Measurements from ENCODE around the gene HCN2. TPM values are rescaled to one million over a fixed set of nuclear protein-coding genes. Genes with fewer than 3 reads are reported as not detected.

The HCN2 gene
- total RNA-seq, 1 donor from 2014 or later: 8.0 TPM

DNA sequence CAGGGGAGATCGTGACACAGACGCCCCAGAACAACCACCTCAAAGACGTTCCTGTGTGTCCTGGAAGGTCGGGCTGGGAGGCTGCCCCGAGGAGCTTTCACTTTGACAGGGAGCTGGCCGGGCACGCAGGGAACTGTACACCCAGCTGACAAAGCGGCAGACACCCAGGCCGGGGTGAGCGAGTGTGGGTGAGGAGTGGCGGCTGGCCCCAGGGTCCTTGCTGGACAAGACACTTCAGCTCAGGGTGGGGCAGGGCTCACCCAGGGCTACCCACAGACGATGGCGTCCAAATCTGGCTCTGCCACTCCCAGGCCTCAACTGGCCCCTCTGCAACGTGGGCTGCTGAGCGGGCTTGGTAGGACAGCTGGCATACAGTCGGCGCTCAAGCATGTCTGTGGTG is 52.0 kb downstream of the HCN2 start:
- no peak for DNase-seq

DNA sequence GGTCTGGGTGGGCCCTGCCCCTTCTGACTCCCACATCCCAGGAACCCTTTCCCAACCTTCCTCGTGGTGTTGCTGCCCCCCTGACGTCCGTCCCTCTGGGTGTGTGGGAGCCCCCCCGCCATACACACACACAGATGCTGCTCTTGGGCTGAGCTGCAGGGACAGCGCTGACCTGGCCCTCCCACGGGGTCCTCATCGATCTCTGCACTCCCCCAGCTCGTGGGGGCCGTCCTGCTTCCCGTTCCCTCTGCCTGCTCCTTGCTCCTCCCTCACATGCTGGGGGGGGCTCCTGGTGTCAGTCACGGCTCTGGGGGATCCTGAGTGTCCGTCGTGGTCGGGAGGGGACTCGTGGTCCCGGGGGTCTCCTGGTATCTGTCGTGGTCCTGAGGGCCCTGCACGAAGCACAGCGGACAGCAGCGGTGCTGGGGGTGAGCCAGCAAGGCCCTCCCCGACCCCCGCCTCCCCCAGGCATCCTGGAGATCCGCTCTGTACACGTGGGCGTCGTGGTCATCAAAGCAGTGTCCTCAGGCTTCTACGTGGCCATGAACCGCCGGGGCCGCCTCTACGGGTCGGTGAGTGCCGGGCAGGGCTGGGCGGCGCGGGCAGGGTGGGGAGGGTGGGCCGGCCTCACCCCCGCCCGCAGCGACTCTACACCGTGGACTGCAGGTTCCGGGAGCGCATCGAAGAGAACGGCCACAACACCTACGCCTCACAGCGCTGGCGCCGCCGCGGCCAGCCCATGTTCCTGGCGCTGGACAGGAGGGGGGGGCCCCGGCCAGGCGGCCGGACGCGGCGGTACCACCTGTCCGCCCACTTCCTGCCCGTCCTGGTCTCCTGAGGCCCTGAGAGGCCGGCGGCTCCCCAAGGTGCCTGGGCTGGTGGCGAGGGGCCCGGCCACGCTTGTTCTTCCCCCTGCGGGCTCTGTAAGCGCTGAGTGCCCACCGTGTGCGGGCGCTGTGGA is 53.4 kb downstream of the HCN2 start:
- no peak for DNase-seq

DNA sequence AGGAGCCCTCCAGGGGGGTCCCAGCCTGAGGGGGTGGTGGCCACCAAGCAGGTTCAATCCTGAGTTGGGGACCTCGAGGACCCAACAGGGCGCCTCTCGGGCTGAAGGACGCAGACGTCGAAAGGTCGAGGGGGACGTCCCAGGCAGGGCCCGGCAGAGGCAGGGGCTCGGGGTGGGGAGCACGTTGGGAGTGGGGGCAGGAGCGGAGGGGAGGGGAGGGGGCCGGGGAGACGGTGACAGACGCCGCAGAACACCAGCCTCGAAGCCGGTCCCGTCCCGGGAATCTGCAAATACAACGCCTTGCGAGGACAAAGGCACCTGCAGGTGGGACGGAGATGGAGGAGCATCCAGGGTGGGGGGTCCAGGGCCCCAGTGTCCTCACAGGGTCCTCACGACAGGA is 54.1 kb downstream of the HCN2 start:
- DNase-seq: no peak

DNA sequence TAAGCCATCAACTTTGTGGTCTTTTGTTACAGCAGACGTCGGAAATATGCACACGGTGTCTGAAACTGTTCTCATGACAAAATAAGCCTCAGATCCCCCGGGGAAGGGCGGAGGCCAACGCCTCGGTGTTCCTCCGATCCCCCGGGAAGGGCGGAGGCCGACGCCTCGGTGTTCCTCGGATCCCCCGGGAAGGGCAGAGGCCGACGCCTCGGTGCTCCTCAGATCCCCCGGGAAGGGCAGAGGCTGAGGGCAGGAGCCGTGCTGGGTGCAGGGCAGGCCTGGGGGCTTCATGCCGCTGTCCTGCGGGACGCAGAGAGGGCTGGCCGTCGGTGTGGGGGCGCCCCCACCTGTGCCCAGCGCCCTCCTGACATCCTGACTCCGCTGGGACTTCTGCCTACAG is 54.7 kb downstream of the HCN2 start:
- DNase-seq: no peak

DNA sequence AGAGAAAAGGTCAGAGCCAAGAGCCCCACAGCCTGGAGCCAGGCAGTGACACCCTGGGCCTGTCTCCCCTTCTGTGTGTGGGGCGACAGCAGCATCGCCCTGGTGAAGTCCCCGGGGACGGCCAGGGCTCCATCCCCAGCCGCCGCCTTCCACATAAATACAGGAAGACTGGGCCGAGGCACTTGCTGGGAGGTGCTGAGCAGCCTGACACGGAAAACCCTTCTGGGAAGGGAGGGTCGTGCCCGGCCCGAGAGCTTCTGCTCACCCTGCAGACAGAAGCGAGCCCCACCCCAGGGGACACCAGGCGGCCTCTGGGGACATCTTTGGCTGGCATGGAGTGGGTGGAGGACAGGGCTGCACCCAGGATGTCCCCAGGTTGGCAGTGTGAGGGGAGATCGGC is 55.1 kb downstream of the HCN2 start:
- DNase-seq: no peak

DNA sequence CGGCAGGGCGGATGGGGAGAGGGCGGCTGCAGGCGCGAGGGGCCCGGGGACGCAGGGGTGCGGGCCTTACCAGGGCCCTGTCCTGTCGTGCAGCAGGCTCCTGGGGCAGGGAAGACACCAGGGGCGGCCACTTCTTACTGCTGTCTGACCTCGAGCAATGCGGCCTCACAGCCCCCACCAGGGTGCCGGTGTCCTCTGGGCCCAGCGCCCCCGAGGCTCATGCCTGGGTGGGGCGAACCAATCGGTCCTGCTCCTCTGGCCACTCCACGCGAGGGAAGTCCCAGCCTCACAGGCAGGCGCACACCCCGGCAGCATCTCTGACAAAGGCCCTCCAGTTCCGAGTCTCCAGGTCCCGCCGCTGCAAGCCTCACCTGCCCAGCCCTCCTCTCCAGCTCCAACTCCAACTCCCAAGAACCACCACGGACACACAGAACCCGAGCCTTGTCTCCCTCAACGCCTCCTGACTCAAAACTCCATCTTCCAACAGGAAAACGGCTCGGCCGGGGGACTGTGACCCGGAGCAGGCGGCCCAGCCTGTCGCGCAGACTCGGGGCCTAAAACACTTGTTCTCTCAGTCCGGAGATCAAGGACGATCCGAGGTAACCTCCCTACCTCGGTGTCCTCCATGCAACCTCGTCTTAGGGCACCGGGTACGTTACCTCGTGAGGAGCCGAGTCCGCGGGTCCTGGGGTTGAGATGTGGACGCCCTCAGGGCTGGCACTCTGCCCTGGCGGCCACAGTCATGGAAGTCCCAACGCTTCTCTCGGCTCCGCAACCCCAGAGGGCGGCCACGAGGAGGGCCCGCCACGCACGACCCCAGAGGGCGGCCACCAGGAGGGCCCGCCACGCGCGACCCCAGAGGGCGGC is 56.5 kb downstream of the HCN2 start:
- DNase-seq: no peak

DNA sequence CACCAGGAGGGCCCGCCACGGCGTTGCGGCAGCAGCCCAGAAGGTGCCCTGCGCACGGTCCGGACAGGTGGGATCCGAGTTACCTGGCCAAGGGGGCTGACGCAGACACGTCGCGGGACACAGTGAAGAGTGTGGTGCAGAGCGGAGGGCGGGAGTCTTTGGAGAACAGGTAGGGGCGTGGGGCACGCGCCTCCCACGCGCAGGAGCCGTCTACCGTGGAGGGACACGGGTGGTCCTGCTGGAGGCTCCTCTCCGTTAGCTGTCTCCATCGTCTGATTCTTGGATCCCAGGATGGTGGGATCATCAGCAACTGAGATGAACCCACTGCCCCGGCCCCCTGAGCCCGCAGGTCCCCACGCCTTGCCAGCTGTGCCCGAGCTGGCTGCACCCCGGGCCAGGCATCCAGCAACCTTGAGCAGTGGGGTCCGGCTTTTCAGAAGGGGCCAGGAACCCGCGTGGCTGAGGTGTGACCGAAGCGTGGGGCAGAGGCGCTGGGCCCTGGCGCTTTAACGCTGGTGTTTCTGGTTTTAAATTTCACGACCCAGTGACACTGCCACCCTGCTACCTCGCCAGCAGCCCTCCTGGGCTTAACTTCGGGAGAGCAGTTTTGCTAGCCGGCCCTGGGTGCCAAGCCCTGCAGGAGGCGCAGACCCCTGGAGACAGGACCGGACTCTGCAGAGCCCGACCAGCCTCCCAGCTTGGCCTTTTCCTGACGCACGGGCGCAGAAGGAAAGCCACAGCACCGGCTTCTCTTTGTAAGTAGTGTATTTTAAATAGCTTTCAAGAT is 57.3 kb downstream of the HCN2 start:
- DNase-seq: no peak

DNA sequence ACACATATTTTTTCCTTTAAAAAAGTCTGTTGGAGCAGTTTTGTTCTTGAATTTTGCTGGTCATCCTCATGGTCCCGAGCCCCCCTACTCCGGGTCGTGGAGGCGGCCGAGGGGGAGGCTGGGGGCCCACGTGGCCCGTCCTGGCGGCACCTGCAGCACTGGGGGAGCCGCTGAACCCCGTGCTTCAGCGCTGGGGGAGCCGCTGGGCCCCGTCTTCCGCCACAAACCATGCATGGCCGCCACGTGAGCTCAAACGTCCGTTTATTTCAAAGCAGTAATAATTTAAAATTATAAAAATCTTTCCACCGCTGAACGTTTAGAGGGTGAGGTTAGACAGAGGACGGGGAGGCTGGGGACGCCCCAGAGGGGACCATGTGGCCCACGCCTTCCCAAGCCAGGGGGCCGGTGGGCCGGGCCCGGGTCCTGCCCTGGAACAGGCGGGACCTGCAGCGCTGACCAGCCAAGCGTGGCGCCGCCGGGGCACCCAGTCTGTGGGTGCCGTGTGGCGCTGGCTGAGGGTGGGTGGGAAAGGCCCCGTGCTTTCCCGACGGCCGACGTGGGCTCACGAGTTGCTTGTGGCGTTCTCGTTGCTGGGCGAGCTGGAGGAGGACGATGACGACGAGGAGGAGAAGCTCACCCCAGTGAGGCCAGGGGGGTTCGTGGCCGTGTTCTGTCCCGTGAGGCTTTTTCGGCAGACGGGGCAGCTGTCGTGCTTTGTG is 58.0 kb downstream of the HCN2 start:
- DNase-seq: no peak

DNA sequence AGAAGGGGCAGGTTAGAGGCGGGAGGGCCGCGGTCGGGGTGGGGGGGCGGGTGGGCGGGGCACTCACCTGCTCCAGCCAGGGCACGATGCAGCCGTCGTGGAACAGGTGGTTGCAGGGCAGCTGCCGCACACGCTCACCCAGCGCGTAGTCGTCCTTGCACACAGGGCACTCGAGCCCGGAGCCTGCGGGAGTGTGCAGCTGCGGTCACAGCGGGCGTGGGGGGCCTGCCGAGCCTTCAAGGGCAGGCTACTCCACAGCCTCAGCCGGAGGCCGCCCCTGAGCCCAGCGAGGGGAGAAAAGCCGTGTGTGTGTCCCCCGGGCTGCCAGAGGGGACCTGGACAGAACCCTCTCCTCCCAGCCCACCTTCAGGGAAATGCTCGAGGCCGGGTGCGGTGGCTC is 58.6 kb downstream of the HCN2 start:
- DNase-seq: no peak

DNA sequence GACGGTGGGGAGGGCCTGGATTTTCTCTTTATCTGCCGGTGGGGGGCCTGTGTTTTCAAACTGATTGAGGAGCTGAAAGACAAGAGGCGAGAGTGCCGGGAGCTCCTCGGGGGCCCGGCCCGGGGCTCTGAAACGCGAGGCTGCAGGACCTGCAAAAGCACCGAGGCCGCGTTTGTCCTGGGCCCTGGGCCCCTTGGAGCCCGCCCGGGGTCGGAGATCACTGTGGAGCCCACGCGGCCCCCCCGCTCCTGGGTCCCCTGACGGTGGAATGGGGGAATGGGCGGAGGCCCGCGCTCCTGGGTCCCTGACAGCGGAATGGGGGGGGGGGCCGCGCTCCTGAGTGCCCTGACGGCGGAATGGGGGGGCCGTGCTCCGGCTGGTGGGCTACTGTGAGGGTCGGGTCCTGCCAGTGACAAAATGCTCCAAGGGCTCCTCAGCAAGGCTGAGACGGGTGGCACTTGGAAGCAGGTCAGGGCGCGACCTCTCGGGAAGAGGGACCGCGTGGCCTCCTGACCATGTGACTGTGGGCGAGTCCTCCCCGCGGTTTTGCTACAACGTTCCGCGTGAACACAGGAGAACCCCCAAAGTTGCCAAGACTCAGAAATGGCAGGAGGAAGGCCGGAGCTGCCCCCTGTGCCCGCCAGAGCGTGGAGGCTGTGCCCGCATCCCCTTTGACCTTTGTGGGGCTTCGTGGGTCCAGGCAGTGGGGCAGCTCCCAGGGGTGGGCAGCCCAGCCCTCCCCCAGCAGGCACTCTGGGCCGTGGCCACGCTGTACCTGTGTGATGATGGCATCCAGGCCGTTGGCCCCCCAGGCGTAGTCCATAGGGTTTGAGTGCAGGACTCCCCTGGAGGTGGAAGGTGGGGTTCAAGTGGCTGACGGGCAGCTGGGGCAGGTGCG is 59.5 kb downstream of the HCN2 start:
- DNase-seq: no peak

DNA sequence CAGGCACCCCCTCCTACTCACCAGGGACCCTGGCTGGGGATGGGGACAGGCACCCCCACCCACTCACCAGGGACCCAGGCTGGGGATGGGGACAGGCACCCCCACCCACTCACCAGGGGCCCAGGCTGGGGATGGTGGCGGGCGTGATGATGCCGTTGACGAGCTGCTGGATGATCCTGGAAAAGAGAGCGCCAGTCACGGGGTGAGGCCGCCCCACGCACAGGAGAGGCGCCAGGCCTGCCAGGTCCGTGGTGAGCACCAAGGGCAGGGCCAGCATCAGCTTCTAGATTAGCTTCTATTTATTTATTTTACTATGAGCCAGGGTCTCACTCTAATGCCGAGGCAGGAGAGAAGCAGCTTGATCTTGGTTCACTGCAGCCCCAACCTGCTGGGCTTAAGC is 60.4 kb downstream of the HCN2 start:
- no peak for DNase-seq

DNA sequence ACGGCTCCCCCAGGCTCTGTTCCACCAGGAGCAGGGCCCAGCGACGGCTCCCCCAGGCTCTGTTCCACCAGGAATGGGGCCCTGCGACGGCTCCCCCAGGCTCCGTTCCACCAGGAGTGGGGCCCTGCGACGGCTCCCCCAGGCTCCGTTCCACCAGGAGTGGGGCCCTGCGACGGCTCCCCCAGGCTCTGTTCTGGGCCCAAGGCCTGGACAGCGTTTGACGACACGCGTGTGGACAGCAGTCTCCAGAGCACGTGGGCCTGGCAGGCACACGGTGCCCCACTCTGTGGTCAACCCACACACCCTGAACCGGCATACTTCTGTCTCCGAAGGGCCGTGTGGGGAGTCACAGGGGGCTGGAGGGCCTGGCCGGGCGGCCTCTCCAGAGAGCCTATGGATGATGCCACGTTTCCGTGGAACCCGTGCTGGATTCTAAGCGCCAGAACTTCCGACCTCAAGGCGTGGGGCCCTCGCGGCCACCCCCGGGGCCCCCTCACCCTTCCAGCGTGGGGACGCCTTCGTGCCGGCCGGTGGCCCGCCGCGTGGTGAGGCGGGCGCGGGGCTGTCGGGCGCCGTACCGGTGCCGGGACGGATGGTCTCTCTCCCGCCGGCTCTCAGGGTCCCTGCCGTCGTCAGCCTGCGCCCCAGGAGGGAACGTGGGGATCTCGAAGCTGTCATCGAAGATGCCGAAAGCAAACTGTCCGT is 61.6 kb downstream of the HCN2 start:
- no peak for DNase-seq

DNA sequence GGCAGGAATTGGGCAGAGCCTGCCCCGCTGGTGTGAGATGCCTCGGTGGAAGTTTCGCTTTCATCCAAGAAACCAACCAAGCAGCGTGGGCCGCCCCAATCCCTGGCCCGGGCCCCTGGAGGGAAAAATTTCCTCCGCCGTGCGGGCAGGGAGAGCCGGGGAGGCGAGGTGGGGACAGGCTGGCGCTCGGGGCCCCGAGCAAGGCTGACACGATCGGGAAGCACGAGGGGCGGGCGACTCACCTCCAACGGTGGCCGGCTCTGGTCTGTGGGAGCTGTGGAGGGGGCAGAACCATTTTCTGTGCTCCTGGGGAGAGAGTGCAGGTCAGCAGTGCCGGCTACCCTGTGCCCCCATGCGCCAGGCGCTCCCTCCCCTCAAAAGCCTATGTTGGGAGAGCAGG is 62.3 kb downstream of the HCN2 start:
- no peak for DNase-seq

DNA sequence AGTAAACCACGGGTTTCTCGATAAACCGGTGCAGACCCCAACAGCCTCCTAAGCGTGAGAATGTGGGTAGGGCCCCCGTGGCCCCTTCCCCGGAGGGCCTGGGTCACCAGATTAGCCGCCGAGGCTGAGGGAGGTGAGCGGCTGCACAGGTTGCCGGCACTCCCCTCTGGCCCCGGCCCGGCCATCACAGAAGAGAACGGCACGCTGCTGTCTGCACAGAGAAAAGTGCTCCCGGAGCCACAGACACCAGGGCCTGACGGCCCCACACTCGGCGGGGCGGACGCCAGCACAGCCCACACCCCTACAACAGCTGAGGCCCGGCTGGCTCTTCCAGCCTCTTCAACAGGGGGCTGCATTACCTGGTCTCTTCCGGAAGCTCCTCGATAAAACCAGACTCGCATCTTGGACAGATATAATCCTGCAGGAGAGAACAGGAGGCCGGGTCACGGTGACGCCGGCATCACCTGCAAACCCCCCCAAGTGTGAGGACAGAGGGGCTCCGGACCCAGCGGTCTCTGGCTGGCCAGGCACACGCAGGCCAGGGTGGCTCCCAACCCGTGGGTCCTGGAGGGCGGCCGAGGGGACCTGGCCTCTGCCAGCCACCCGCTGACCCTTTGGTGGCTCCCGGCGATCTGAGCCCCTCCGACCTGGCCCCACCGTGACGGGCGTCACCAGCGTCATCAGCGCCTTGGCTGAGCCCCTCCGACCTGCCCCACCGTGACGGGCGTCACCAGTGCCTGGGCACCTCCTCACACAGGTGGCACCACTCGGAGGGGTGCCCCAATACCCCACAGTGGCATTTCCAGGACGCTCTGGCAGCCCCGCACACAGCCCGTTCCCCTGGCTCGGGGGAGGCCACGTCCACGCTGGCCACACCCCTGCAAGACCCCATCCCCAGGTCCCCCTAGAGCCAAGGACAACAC is 63.0 kb downstream of the HCN2 start:
- DNase-seq: no peak

DNA sequence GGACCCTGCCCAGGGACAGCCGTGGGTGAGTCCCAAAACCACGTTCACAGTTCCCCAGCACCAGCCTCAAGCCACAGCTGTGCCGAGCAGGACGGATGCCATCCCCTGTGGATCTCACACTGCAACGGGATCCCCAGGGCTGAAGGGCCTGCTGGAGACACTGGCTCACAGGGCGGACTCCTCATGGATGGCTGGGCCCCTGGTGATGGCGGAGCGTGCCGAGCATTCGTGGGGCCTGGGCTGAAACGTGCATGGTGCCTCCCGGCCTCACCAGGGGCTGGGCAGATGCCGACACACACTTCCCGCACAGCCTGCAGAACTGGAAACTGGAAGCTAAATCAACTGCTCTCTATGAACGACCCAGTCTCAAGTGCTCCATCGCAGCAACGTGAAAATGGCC is 63.7 kb downstream of the HCN2 start:
- no peak for DNase-seq

DNA sequence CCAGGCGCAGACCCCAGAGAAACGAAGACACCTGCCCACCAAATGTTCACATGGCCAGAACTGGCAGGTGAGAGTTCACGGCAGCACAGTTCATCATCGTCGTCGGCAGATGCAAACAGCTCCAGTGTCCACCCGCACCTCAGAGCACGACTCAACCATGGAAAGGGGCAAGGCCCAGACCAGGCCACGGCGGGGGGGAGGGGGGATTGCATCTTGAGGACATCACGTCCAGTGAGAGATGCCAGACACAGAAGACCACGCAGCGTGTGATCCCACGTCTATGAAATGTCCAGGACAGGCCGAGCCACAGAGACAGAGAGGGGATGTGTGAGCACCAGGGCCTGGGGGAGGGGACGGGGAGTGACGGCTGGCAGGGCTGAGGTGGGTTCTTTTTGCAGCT is 66.0 kb downstream of the HCN2 start:
- no peak for DNase-seq

DNA sequence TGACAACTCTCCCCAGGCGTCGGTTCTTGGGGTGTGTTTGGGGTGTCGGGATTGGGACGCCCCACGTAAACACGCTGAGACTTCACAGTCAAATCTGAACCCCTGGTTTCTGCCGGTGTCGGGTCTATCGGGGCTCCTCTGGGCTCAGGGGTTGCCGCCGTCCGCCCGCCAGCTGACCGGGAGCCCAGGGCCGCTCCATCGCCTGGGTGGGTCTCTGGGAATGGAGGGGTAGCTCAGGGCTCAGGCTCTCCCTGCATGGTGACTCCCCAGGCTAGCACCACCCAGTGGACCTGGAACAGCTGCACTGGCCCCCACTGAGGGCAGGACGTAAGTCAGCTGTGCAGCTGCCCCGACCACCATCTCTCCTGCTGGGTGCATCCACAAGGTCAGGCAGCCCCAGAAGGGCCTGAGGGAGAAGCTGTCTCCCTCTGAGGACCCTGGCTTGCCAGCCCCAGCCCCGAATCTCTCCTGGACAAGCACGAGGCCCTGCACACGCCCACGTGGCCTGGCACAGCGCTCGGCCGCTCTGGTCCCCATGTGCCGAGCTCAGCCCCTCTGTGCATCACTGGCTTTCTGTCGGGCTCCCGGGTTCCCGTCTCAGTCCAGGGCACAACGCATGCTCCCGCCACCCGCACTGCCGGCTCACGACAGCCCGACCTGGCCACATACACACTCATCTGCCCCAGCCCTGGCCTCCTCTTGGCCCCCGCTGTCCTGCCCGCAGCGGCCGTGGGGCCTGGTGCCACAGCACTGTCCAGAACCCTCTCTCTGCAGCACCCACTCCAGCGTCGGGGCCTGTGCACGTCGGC is 67.3 kb downstream of the HCN2 start:
- DNase-seq: no peak

DNA sequence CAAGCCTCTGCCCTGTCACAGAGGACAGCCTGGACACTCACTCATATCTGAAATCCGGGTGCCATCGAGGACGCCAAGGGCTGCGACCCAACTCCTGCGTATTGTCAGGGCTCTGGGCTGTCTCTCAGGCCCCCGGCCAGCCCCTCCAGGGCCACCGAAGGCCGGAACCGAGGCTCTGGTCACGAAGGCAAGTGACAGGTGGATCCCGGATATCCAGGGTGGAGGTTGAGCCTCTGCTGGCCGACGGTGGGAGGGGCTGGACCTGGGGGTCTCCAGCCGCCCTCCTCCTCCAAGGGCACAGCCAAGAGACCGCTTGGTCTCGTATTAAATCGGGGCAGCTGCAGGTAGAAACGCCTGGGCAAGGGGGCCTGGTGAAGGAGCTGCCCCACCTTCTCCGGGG is 67.9 kb downstream of the HCN2 start:
- no peak for DNase-seq
